ENCODE measurements around the gene SLC9A3. TPM values are rescaled to one million over a fixed set of nuclear protein-coding genes. Genes with fewer than 3 reads are reported as not detected.
A peak's percentile ranks its signal among the peaks of the same experiment; 100 is the strongest.

Gene SLC9A3
- total RNA-seq, 6 experiments from 2014 or later = 0.63 to 1.00 (median 0.74) TPM

- H3K27ac Mint-ChIP-seq = no peak overlapping the region
- DNase-seq = no peak
- H3K4me1 Mint-ChIP-seq (ENCODE audit: low read depth) = no peaks in the 10 kb centered on the region
- H3K27me3 Mint-ChIP-seq (ENCODE audit: insufficient read depth) = peaks cover 15% of the 10 kb centered on the region
- no peaks in the 10 kb centered on the region; the same call in 1 of the 2 replicates for H3K9me3 Mint-ChIP-seq
- no peaks in the 10 kb centered on the region for H3K36me3 Mint-ChIP-seq (ENCODE audit: low read depth)
- H3K4me3 Mint-ChIP-seq = no peak overlapping the region
- no peak for TF ChIP-seq CTCF (IDR thresholded peaks at IDR 0.05)
Measured at GRCh38 chr5:554284-554988, 30.2 kb upstream of the SLC9A3 start.

GRCh38 chr5:553874-554273 is 29.6 kb upstream of the SLC9A3 start:
- H3K27ac Mint-ChIP-seq = no peak overlapping the region
- no peak for TF ChIP-seq CTCF (IDR thresholded peaks at IDR 0.05)
- no peaks in the 10 kb centered on the region for H3K4me1 Mint-ChIP-seq (ENCODE audit: low read depth)
- no peaks in the 10 kb centered on the region; the same call in 1 of the 2 replicates for H3K9me3 Mint-ChIP-seq
- no peak overlapping the region for H3K4me3 Mint-ChIP-seq
- peaks cover 15% of the 10 kb centered on the region for H3K27me3 Mint-ChIP-seq (ENCODE audit: insufficient read depth)
- H3K36me3 Mint-ChIP-seq (ENCODE audit: low read depth) = no peaks in the 10 kb centered on the region
- peak; percentile 6 for DNase-seq

- H3K4me1 Mint-ChIP-seq (ENCODE audit: low read depth) = peaks cover 5% of the 10 kb centered on the region
- H3K36me3 Mint-ChIP-seq (ENCODE audit: low read depth) = no peaks in the 10 kb centered on the region
- peaks cover 20% of the 10 kb centered on the region for H3K27me3 Mint-ChIP-seq (ENCODE audit: insufficient read depth)
- no peak for TF ChIP-seq CTCF (IDR thresholded peaks at IDR 0.05)
- H3K9me3 Mint-ChIP-seq = no peaks in the 10 kb centered on the region; the same call in 1 of the 2 replicates
- no peak for DNase-seq
- no peak overlapping the region for H3K27ac Mint-ChIP-seq
- H3K4me3 Mint-ChIP-seq = no peak overlapping the region
Measured at GRCh38 chr5:551406-551805, 27.2 kb upstream of the SLC9A3 start.

- Mint-ChIP-seq H3K27me3 (ENCODE audit: insufficient read depth) (peaks cover 19% of the 10 kb centered on the region), H3K9me3 (no peaks in the 10 kb centered on the region; the same call in 1 of the 2 replicates), H3K36me3 (ENCODE audit: low read depth) (no peaks in the 10 kb centered on the region), H3K4me3 (no peak overlapping the region), H3K27ac (no peak overlapping the region), H3K4me1 (ENCODE audit: low read depth) (peaks cover 5% of the 10 kb centered on the region)
- TF ChIP-seq CTCF (IDR thresholded peaks at IDR 0.05) = no peak
- no peak for DNase-seq
Measured at GRCh38 chr5:549229-549628, 25.0 kb upstream of the SLC9A3 start.

- H3K9me3 Mint-ChIP-seq = no peaks in the 10 kb centered on the region
- no peaks in the 10 kb centered on the region for H3K36me3 Mint-ChIP-seq (ENCODE audit: low read depth)
- H3K27ac Mint-ChIP-seq = no peak overlapping the region; the same call in 1 of the 2 replicates
- H3K4me3 Mint-ChIP-seq = no peak overlapping the region; the same call in 1 of the 2 replicates
- peaks cover 22% of the 10 kb centered on the region for H3K27me3 Mint-ChIP-seq (ENCODE audit: insufficient read depth)
- TF ChIP-seq CTCF (IDR thresholded peaks at IDR 0.05) = no peak
- H3K4me1 Mint-ChIP-seq (ENCODE audit: low read depth) = peaks cover 5% of the 10 kb centered on the region
- peak; percentile 36 for DNase-seq
Measured at GRCh38 chr5:548256-548655, 24.0 kb upstream of the SLC9A3 start.
